GM12878 (cell line): Measurements from ENCODE around the gene PLGRKT. TPM values are rescaled to one million over a fixed set of nuclear protein-coding genes. Genes with fewer than 3 reads are reported as not detected.

Source experiments
- ATAC-seq: fragments of 200-7000 bp; cut with Tn5 transposase; 3 replicates; pipeline ENCODE4 v1.9.1; 2020; ENCODE audit warnings: mild to moderate bottlenecking, moderate library complexity
- BruUV-seq: library from RNA; stranded (reverse); fragments of 400-500 nt; replicated peaks from 2 replicates; lab custom pipeline; 2021; lab: Mats Ljungman, UMichigan
- CTCF ChIA-PET: fragments of 300-600 bp; sonication (Branson Sonifier 250); formaldehyde crosslinking; extraction: SDS; loops from one replicate; lab custom pipeline; 2021; ENCODE audit warnings: inconsistent platforms; lab: Yijun Ruan, JAX
- POLR2A ChIA-PET: fragments of 350-600 bp; formaldehyde crosslinking; extraction: SDS; loops from one replicate; lab custom pipeline; 2021; ENCODE audit warnings: inconsistent platforms; lab: Charles Lee
- RAD21 ChIA-PET: fragments of 300-600 bp; sonication (Branson Sonifier 250); formaldehyde crosslinking; loops from one replicate; lab custom pipeline; 2023; ENCODE audit warnings: antibody characterized with exemption; ENCODE audit not compliant: unreplicated experiment; lab: Charles Lee
- SMC1A ChIA-PET: fragments of 300-600 bp; sonication (Branson Sonifier 250); formaldehyde crosslinking; loops from one replicate; lab custom pipeline; 2023; ENCODE audit not compliant: unreplicated experiment, uncharacterized antibody; lab: Charles Lee
- DNase-seq: peaks from one replicate; pipeline ENCODE4 v3.0.0-alpha.2; 2011; ENCODE audit warnings: low read depth, low spot score
- FAIRE-seq: peaks from 3 replicates; lab custom pipeline; 2011; peaks lifted over from hg19 to GRCh38; lab: Jason Lieb, UNC
- H2AFZ ChIP-seq: 2 replicates; pipeline ENCODE4 v1.6.0; 2011; ENCODE audit warnings: low read depth, low read length, control low read depth; ENCODE audit not compliant: control insufficient read depth
- H3K27ac ChIP-seq: 2 replicates; pipeline ENCODE4 v1.5.1; 2011; ENCODE audit warnings: control low read depth; ENCODE audit not compliant: control insufficient read depth, insufficient read depth
- H3K27me3 ChIP-seq, 2 experiments: replicated peaks in 1 of 2; 2 replicates each; pipeline versions ENCODE4 v1.6.0 to v1.6.1; 2011; ENCODE audit warnings: low read length in 1 of 2; ENCODE audit not compliant: control insufficient read depth in 2 of 2, insufficient read depth in 2 of 2
- H3K36me3 ChIP-seq, 2 experiments: 2 replicates each; pipeline ENCODE4 v1.5.1; 2011; ENCODE audit warnings: low read length in 1 of 2; ENCODE audit not compliant: control insufficient read depth in 2 of 2, insufficient read depth in 2 of 2
- H3K4me1 ChIP-seq: 2 replicates; pipeline ENCODE4 v1.6.1; 2011; ENCODE audit warnings: mild to moderate bottlenecking, low read length, moderate library complexity, mixed read lengths; ENCODE audit not compliant: control insufficient read depth, insufficient read depth
- H3K4me2 ChIP-seq: 2 replicates; pipeline ENCODE4 v1.6.0; 2011; ENCODE audit warnings: control low read depth; ENCODE audit not compliant: control insufficient read depth, insufficient read depth
- H3K4me3 ChIP-seq: fragments of 200-600 bp; sonication (generic); 2 replicates; pipeline ENCODE4 v1.5.1; 2016
- H3K79me2 ChIP-seq: 2 replicates; pipeline ENCODE4 v1.6.0; 2011; ENCODE audit warnings: low read length; ENCODE audit not compliant: control insufficient read depth, insufficient read depth
- H3K9ac ChIP-seq: 2 replicates; pipeline ENCODE4 v1.8.0; 2011; ENCODE audit warnings: low read length, control low read depth, mixed read lengths; ENCODE audit not compliant: control insufficient read depth, insufficient read depth
- H3K9me3 ChIP-seq: replicated peaks from 3 replicates; pipeline ENCODE4 v1.5.1; 2011; ENCODE audit warnings: mild to moderate bottlenecking, low read length; ENCODE audit not compliant: control insufficient read depth, insufficient read depth
- H4K20me1 ChIP-seq: 2 replicates; pipeline ENCODE4 v1.6.0; 2011; ENCODE audit not compliant: control insufficient read depth, insufficient read depth
- ATF2 ChIP-seq: IDR thresholded peaks from 2 replicates; pipeline ENCODE4 v1.6.1; 2012; ENCODE audit warnings: low read length, inconsistent platforms
- KDM1A ChIP-seq: fragments of 200-600 bp; sonication (generic); IDR thresholded peaks from 2 replicates; pipeline ENCODE4 v1.6.1; 2016; ENCODE audit warnings: borderline replicate concordance
- SUPT20H ChIP-seq: IDR thresholded peaks from 2 replicates; pipeline ENCODE4 v1.6.1; 2011; ENCODE audit warnings: low read depth, mild to moderate bottlenecking, low read length, moderate library complexity, borderline replicate concordance; ENCODE audit not compliant: control insufficient read depth
- YY1 ChIP-seq: IDR thresholded peaks from 2 replicates; pipeline ENCODE4 v1.6.1; 2011; ENCODE audit warnings: low read depth, mild to moderate bottlenecking, low read length
- ZNF24 ChIP-seq: fragments of 450-650 bp; IDR thresholded peaks from 2 replicates; pipeline ENCODE4 v1.6.1; 2017; ENCODE audit warnings: antibody characterized with exemption, mild to moderate bottlenecking
- WGBS: methylation state at CpG from one replicate; pipeline ENCODE4 v1.1.6; 2016; ENCODE audit warnings: low lambda C conversion rate; ENCODE audit not compliant: insufficient replicate concordance, insufficient coverage; ENCODE audit errors: missing lambda C conversion rate; 5-methylcytosine and 5-hydroxymethylcytosine counted together
- in situ Hi-C: fragments of 300-500 bp; cut with MboI; formaldehyde crosslinking; loops from 9 replicates; pipeline ENCODE4 v1.14.3; 2018; ENCODE audit warnings: mixed read lengths
- intact Hi-C: fragments of 100-400 bp; cut with micrococcal nuclease; formaldehyde crosslinking; loops from one replicate; pipeline ENCODE4 v1.14.2; 2022; ENCODE audit not compliant: unreplicated experiment
- polyA plus RNA-seq, 11 experiments: library from polyadenylated mRNA; depleted of rRNA in 4 of 11; unstranded in 6 of 11; stranded (reverse) in 5 of 11; fragments of >200 nt; fragmentation: Nextera tagmentation in 4 of 11; fragmentation: Illumina TruSeq in 1 of 11; extraction: Ambion mirVana in 4 of 11; extraction: Trizol in 1 of 11; gene quantifications; 1 replicate in 1 of 11; 2 replicates in 10 of 11; pipeline versions ENCODE4 v1.2.1 to v1.2.3, GENCODE V29; 2011 to 2016; ENCODE audit warnings: inconsistent platforms in 2 of 11, missing spikeins in 2 of 11, low read depth in 1 of 11
- total RNA-seq, 4 experiments: library from RNA; depleted of rRNA in 3 of 4; stranded (reverse); fragments of >200 nt in 3 of 4; fragmentation: Illumina TruSeq in 1 of 4; extraction: Trizol in 1 of 4; gene quantifications; 2 replicates each; pipeline versions ENCODE4 v1.2.1 to v1.2.3, GENCODE V29; 2013 to 2021

PLGRKT gene
- total and polyA plus RNA-seq, 10 of the 15 experiments (the other 5 are each of a cell fraction or from before 2014, with no cell fraction given) = 25.2 to 72.3 (median 38.4) TPM

- Histone ChIP-seq H3K27me3 (no peaks in the 10 kb centered on the region), H2AFZ (no peak overlapping the region), H3K4me3 (no peak overlapping the region), H3K9ac (no peak overlapping the region), H3K4me2 (no peak overlapping the region), H3K4me1 (peaks cover 11% of the 10 kb centered on the region), H3K27ac (no peak overlapping the region), H3K36me3 (no peaks in the 10 kb centered on the region; a peak in 1 of 4 replicates), H3K9me3 (no peaks in the 10 kb centered on the region), H4K20me1 (no peaks in the 10 kb centered on the region), H3K79me2 (no peaks in the 10 kb centered on the region)
- ChIA-PET RAD21 (no interaction called here), CTCF (interaction anchor here (0.6 kb wide), 1 partner anchor 69 kb away, joined by 3 read pairs; no protein-coding TSS in a partner anchor), POLR2A (no interaction called here), SMC1A (no interaction called here)
- in situ Hi-C loops (no loop called here), intact Hi-C loops (no loop called here)
- no peak for TF ChIP-seq KDM1A
- TF ChIP-seq SUPT20H = no peak
- no peak for TF ChIP-seq ZNF24
- TF ChIP-seq ATF2 = no peak
- no peak for TF ChIP-seq YY1
- no peak for DNase-seq
- ATAC-seq = no peak
- FAIRE-seq = no peak
- BruUV-seq = no TSS peak
- WGBS = 98% methylated on average over 5 of the region's 5 CpGs
These were observed 47.8 kb upstream of the PLGRKT start for GRCh38 chr9:5485378-5486085.
